Superior temporal gyrus (tissue), 1 donor: ENCODE data around the gene TRDN.

Source experiments
- DNase-seq: peaks from one replicate; pipeline ENCODE4 v3.0.0-alpha.2; 2016; ENCODE audit errors: extremely low spot score

Gene TRDN

GRCh38 chr6:123636782-123637181 is at the start of gene TRDN:
Gene TRDN (minus strand): TSS chr6:123636950. CDS start chr6:123636775, 175 bp downstream.
- no peak for DNase-seq

DNA sequence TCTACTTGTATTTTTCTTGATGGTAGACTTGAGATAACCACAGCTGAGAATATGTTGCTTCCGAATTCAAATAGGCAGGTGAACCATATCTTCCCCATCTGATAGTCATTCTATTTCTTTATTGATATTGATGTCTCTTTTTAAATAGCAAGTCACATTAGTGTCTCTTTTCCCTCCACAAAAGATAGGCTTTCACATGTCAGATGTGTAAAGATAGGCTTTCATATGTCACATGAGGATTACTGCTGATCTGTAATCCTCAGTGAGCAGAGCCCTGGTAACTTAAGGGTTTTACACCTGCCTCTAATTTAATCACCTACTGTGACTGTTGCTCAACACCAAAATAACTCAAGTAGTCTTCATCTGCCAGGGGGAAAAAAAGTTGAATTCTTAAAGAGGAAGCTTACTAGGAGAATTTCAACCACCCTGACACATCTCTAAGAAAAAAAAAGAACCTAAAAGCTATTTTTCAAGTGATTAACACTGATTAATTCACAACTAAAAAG is 45.3 kb upstream of the TRDN start:
- no peak for DNase-seq

GRCh38 chr6:123677897-123678296 is 41.1 kb upstream of the TRDN start:
- DNase-seq = no peak

DNA sequence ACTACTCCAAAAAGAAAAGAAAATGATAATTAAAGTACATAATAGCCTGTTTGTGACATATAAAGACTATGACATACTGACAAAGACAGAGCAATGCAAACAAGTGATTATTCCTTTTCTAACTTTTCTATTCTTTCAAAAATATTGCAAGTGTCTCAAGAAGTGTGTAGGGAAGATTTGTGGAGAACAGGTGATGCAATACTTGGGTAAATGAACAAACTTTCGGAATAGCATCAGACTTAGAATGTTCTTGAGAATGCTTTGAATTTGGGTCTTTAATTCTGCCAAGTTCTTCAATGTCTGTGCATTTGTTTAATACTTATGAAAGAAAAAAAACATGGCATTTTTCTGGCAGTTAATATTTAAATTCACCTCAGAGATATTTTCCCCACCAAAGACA is 40.0 kb upstream of the TRDN start:
- DNase-seq = no peak

- DNase-seq = no peak
Observed at GRCh38 chr6:123668965-123669591, 32.3 kb upstream of the TRDN start.

- DNase-seq = no peak
Observed at GRCh38 chr6:123668063-123668462, 31.3 kb upstream of the TRDN start.

- no peak for DNase-seq
Observed at GRCh38 chr6:123663436-123663835, 26.7 kb upstream of the TRDN start.

DNA sequence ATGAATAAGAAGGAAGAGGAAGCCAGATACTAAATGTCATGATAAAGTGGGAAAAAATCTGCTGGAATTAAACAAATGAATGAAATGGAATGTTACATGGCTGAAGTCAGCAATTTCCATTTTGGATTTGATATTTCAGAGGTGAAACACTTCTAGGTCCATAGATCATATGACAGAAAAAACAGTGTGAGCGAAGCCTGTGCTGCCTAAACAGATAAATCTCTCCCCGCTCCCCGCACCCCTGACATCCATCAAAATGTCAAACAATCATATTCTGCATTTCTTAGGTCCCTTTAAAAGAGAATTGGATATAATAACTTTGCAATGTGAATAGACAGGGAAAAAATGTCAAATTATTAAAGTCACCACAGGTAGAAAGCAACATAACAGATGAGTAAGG is 26.0 kb upstream of the TRDN start:
- DNase-seq = no peak

DNA sequence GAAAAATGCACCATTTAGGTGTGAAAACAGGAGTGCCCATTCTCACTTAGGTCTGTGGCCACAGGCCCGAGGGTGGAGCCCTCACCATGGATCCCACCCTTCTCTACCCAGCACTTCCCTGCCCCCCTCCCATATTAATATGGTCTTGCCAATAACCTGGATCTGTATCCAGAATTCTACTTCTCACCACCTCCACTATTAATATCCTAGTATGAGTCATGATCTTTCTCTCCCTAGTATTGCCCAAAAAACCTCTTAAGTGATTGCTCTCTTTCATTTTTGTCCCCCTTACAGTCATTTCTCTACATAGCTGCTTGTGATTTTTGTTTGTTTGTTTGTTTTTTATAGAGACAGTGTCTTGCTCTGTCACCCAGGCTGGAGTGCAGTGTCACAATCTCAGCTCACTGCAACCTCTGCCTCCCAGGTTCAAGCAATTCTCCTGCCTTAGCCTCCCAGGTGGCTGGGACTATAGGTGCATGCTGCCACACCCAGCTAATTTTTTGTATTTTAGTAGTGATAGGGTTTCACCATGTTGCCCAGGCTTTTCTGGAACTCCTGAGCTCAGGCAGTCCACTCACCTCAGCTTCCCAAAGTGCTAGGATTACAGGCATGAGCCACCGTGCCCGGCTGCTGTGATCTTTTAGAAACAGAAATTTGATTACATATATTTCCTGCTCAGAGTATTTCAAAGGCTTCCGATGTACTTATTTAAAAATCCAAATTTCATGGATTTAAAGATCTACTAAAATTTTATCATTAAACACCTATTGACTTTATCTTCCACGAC is 24.5 kb upstream of the TRDN start:
- no peak for DNase-seq

DNA sequence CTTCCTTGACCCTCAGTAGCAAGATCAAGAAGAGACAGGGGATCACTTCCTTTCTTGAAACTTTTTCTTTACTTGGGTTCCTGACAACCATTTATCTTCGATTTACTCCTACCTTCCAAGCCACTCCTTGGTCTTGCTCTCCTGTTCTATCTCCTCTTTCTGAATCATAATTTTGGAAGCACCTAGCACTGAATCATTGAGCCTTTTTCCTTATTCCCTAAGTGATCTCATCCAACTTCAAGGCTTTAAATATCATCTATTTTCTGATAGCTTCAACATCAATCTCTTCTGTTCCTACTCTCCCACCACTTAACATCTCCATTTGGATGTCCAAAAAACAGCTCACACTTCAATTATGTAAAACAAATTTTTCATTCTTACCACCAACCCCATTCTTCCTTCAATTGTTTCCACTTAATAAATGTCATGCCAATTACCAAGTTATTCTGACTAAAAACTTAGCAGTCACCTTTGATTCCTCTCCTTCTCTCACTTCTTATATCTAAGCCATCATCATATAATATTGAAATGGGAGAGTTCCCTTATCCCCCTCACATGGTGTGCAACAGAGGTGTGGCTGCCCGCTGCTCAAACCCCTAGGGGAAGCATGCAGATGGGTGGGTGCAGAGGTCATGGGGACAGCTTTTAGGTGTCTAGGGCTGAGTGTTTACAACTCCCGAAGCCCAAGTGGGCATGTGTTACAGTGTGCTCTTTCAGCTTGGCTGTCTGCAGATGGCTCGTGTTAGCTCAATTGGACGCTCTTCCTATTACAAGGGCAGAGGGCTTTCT is 23.4 kb upstream of the TRDN start:
- DNase-seq = no peak

GRCh38 chr6:123658848-123659247 is 22.1 kb upstream of the TRDN start:
- DNase-seq = no peak

- DNase-seq = no peak
Observed at GRCh38 chr6:123655521-123656306, 19.0 kb upstream of the TRDN start.

- no peak for DNase-seq
Observed at GRCh38 chr6:123648723-123649122, 12.0 kb upstream of the TRDN start.

GRCh38 chr6:123648020-123648580 is 11.3 kb upstream of the TRDN start:
- no peak for DNase-seq

DNA sequence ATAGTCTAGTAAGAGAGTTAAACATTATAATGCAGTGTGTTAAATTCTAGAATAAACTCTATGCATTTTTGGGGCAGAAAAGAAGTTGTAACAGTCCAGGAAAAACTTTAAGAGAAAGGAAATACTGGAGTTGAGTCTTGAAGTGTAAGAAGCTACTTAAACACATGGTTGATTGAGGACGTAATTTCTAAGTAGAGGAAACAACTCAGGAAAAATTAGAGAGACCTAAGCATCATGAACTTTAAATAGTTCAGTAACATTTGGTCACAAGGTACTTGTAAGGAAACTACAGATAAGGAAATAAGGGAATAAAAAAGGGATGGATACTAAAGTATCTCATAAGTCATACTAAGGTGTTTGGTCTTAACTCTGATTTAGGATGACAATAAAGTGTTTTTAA is 4.7 kb upstream of the TRDN start:
- DNase-seq = no peak

DNA sequence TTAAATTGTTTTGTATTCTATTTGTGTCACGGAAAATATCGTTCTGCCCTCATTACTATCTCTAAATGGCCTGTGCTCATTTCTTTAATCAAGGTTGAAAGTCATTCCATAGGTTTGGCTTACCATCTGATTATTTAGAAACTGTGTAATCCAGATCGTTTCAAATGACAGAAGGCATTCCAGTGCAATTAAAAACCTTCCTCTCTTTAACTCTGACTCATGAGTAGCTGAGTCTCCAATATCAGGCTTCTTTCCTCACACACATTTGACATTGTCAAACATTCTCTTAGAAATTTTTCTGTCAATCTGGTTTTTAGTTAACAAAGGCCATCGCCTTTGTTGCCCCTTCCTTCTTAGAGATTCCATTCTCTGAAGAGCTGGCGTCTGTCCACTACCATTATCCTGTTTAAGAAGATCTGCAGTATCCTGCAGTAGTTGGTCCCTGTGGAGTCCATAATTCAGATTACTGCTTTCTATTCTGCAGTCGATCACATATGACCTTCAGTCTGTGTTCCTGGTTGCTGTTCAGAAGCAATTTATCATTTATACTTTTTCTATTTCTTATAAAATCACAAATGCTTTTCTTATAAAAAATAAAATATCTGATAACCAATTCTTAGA is 3.9 kb upstream of the TRDN start:
- DNase-seq = no peak

DNA sequence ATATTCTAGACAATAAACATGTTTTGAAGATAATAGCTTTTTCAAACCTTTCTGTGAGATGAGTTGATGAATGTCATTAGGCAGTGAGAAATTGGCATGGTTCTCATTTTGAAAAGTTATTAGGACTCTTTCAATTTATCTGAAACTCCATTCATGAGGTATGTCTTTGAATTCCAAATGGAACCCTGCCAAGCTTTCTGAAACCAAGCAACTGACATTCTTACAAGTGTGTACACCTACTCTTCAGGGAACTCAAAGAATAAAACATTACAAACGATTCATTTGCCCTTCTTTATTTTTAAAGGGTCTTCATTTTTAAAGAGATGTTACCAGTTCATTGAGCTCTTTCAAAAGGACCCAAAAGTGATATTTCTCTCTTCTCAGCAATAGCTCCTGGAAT is 2.1 kb upstream of the TRDN start:
- DNase-seq = no peak

DNA sequence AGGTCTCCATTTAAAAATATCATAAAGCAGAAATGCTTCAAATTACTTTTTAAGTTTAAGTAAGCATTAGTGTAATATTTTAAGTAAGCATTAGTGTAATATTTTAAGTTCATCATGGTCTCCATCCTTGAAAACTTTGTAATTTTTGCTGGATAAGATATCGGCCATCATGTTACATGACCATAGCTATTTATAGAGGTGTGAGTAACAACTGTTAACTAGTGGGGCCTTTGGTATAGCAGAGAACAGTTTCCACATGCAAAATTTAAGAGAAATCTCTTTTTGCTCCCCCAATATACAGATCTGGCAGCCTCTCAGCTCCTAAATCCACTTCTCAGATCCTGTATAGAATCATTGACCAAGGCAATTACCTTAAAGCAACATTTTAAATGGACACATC is 468 bp downstream of the TRDN start:
- DNase-seq = no peak

DNA sequence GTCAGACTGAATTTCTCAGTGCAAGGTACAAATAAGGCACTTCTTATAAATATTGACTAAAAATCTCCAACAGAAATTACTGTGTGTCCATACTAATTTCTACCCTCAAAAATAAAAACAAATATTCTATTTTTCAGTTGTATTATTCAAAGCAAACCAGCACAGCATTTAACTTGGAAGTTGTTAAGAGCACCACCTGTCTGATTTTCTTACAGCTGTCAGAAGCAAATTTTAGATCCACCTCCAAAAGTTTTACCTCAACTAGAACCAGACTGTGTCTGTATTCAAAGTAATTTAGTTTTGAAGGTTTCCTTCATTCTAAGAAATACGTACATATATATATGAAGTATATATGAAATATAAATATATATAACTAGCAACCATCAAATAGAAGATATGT is 1.2 kb downstream of the TRDN start:
- no peak for DNase-seq

- no peak for DNase-seq
Observed at GRCh38 chr6:123635144-123635543, 1.6 kb downstream of the TRDN start.

GRCh38 chr6:123632641-123633040 is 4.1 kb downstream of the TRDN start:
- DNase-seq = no peak
